ENCODE data around the gene BSCL2.
"Not testable (repeated sequence)": the region's sequence is repeated elsewhere in the genome, so short reads cannot be mapped to it uniquely, and the experiment has no call there.

BSCL2 gene

DNA sequence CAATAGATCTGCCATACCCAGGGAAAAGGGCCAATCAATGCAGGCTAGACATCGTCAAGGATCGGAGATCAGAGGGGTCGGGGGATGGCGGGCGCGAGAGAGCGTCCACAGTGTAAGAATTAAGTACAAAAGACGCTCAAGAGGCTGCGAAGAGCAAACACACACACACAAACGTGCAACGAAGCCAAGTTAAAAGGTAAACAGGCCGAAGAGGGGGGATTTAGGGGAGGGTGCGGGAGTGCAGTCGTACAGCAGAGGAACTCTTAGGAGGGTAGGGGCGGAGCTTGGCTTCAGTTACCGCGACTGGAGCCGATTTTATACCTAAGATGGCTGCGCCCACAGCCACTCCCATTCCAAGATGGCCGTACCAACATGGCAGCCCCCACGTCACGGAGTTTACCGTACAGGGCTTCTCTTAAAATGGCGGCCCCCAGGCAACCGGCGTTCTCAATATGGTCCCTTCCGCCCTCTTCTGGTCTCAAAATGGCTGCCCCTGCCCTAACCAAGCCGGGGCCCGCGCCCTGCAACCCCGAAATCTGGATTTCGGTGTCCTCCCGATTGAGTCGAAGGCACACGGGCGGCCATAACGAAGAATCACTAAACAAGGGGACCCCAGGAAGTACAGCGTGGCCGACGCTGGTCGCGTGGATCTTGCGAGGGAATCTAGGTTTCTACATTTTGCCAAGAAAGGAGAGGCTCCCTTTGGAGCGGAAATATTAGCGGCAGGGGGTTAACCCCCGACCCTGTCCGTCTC is 2.2 kb upstream of the BSCL2 start:
- H3K4me3 ChIP-seq (ENCODE audit: low read depth, low read length): peak overlapping the region; percentile 56
- DNase-seq (ENCODE audit: low read depth): peak; percentile 95
- no peak for TF ChIP-seq CTCF (IDR thresholded peaks at IDR 0.05; ENCODE audit: low read depth, low read length, missing control alignments)

- no peak for DNase-seq (ENCODE audit: low read depth)
- no peak for TF ChIP-seq CTCF (IDR thresholded peaks at IDR 0.05; ENCODE audit: low read depth, low read length, missing control alignments)
- peak overlapping the region; percentile 56 for H3K4me3 ChIP-seq (ENCODE audit: low read depth, low read length)
Observed at GRCh38 chr11:62708793-62709192, 1.6 kb upstream of the BSCL2 start.

DNA sequence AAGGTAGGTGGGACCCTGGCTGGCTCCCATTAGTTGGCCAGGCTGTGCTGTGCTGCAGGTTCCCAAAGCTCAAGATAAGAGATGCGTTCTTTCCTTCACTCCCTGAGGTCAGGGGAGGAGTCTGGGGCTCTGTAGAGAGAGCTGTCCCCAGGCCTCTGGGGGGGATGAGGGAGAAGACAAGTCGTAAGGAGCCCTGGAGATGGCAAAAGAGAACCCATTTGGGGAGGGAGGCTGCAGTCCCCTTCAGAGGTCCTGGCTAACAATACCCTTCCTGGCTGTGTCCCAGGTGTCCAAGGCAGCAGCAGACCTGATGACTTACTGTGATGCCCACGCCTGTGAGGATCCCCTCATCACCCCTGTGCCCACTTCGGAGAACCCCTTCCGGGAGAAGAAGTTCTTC is 1.2 kb upstream of the BSCL2 start:
- no peak for TF ChIP-seq CTCF (IDR thresholded peaks at IDR 0.05; ENCODE audit: low read depth, low read length, missing control alignments)
- no peak for DNase-seq (ENCODE audit: low read depth)
- H3K4me3 ChIP-seq (ENCODE audit: low read depth, low read length): peak overlapping the region; percentile 56; the same call in 1 of the 2 replicates

- TF ChIP-seq CTCF (IDR thresholded peaks at IDR 0.05; ENCODE audit: low read depth, low read length, missing control alignments): no peak
- no peak for DNase-seq (ENCODE audit: low read depth)
- no peak overlapping the region; the same call in 1 of the 2 replicates for H3K4me3 ChIP-seq (ENCODE audit: low read depth, low read length)
Observed at GRCh38 chr11:62706850-62707247, 375 bp downstream of the BSCL2 start.

DNA sequence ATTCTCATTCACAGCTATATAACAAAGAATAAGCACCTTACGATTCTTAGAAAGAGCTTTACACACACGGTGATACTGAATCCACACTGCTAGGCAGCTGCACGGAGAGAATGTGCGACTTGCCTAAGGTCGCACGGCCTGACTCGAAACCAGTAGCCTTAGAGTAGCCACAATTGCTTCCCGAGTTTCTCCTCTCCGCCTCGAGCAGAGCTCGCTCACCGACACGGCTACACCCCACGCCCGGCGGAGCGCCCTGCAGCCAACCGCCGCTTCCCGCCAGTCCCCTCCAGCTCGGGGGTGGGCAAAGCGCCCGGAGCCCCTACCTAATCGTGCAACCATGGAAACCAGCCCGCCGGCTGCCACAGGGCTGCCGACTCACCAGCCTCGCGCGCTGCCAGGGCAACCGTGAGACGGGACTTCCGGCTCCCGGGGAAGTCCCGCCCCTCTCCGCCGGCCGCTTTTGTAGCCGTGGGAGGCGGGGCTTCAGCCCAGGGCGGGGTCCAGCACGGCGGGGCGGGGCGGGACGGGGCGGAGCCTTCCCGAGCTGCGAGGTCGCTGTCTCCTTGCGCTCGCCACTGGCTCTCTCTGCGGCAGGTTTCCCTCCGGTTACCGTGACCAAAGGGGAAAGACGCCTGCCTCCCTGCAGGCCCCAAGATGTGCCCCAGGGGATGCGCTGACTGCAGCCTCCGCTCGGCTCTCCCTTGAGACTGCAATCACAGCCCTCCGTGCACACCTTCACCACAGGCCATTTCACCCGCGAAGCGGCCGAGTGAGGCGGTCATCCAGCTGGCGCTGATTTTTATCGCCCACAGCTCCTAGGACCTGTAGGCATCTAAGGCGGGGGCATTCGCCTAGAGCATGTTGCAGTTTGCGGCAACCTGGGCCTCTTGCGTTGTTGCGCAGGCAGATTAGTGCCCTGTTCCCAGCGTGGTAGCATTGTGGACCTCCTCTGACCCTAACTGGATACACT is 1.1 kb downstream of the BSCL2 start:
- peak overlapping the region; percentile 67 for H3K4me3 ChIP-seq (ENCODE audit: low read depth, low read length)
- no peak for TF ChIP-seq CTCF (IDR thresholded peaks at IDR 0.05; ENCODE audit: low read depth, low read length, missing control alignments)
- DNase-seq (ENCODE audit: low read depth): peak; percentile 62

- no peak for TF ChIP-seq CTCF (IDR thresholded peaks at IDR 0.05; ENCODE audit: low read depth, low read length, missing control alignments)
- peak overlapping the region; percentile 67 for H3K4me3 ChIP-seq (ENCODE audit: low read depth, low read length)
- DNase-seq (ENCODE audit: low read depth): no peak
Observed at GRCh38 chr11:62705413-62705812, 1.8 kb downstream of the BSCL2 start.

DNA sequence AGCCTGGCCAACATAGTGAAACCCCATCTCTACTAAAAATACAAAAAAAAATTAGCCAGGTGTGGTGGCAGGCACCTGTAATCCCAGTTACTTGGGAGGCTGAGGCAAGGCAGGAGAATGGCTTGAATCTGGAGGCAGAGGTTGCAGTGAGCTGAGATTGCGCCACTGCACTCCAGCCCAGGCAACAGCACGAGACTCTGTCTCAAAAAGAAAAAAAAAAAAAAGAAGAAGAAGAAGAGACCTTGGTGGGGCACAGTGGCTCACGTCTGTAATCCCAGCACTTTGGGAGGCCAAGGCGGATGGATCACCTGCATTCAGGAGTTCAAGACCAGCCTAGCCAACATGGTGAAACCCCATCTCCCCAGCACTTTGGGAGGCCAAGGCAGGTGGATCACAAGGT is 3.3 kb downstream of the BSCL2 start:
- DNase-seq (ENCODE audit: low read depth); H3K4me3 ChIP-seq (ENCODE audit: low read depth, low read length): not testable (repeated sequence)

Data from GM12864 (cell line).